HCT116 (cell line): ENCODE measurements around the gene MRPL58. TPM values are rescaled to one million over a fixed set of nuclear protein-coding genes. Genes with fewer than 3 reads are reported as not detected.
A peak's percentile ranks its signal among the peaks of the same experiment; 100 is the strongest.

Source experiments
- ATAC-seq: fragments of 200-7000 bp; cut with Tn5 transposase; 2 replicates; pipeline ENCODE4 v1.9.1; 2020; ENCODE audit warnings: mild to moderate bottlenecking, moderate library complexity
- BruUV-seq: library from RNA; stranded (reverse); fragments of 400-500 nt; replicated peaks from 2 replicates; lab custom pipeline; 2021; lab: Mats Ljungman, UMichigan
- CTCF ChIA-PET: fragments of 300-600 bp; sonication (Branson Sonifier 250); formaldehyde crosslinking; loops from one replicate; lab custom pipeline; 2021; ENCODE audit warnings: antibody characterized with exemption; lab: Charles Lee
- POLR2A ChIA-PET: fragments of 300-600, 350-600 bp; sonication (Branson Sonifier 250); formaldehyde crosslinking; loops from one replicate; lab custom pipeline; 2021; ENCODE audit warnings: antibody characterized with exemption; lab: Charles Lee
- RAD21 ChIA-PET, 2 experiments: fragments of 300-600 bp; sonication (Branson Sonifier 250); formaldehyde crosslinking; loops; one replicate each; lab custom pipeline; 2023; ENCODE audit warnings: low total read pairs in 2 of 2; ENCODE audit not compliant: uncharacterized antibody in 2 of 2, unreplicated experiment in 2 of 2, low non-redundant PET in 1 of 2; lab: Charles Lee
- DNase-seq: peaks from one replicate; pipeline ENCODE4 v3.0.0-alpha.2; 2010; ENCODE audit warnings: low read depth, low spot score
- H2AFZ ChIP-seq: fragments of 200-600 bp; shearing (Covaris generic), sonication (generic); 2 replicates; pipeline ENCODE4 v1.6.1; 2017; ENCODE audit warnings: low read depth, mixed run types, mixed read lengths, antibody characterized with exemption, low read length; ENCODE audit not compliant: poor library complexity, severe bottlenecking
- H3K27ac ChIP-seq: 2 replicates; pipeline ENCODE4 v1.5.1; 2012; ENCODE audit warnings: low read depth, low read length
- H3K27me3 ChIP-seq: fragments of 200-600 bp; sonication (generic); 2 replicates; pipeline ENCODE4 v1.6.1; 2016; ENCODE audit warnings: mixed run types, low read length, mixed read lengths; ENCODE audit not compliant: insufficient read depth
- H3K36me3 ChIP-seq, 2 experiments: fragments of 200-500 bp in 1 of 2; fragments of 200-600 bp in 1 of 2; sonication (Bioruptor generic) in 1 of 2; sonication (generic) in 1 of 2; 2 replicates each; pipeline versions ENCODE4 v1.5.1 to v1.6.1; 2014 to 2016; ENCODE audit warnings: low read length in 2 of 2, inconsistent platforms in 1 of 2, mixed read lengths in 1 of 2, mixed run types in 1 of 2; ENCODE audit not compliant: insufficient read depth in 2 of 2, control insufficient read depth in 1 of 2
- H3K4me1 ChIP-seq, 2 experiments: fragments of 200-600 bp in 1 of 2; sonication (generic) in 1 of 2; 2 replicates each; pipeline versions ENCODE4 v1.5.1 to v1.6.1; 2012 to 2017; ENCODE audit warnings: low read length in 2 of 2, inconsistent platforms in 1 of 2, mild to moderate bottlenecking in 1 of 2, mixed read lengths in 1 of 2, mixed run types in 1 of 2, moderate library complexity in 1 of 2; ENCODE audit not compliant: insufficient read depth in 2 of 2, control insufficient read depth in 1 of 2
- H3K4me2 ChIP-seq: fragments of 200-600 bp; sonication (generic); 2 replicates; pipeline ENCODE4 v1.6.1; 2017; ENCODE audit warnings: mixed run types, low read length, mixed read lengths
- H3K4me3 ChIP-seq, 2 experiments: fragments of 200-600 bp in 1 of 2; sonication (generic) in 1 of 2; replicated peaks in 1 of 2; 2 replicates each; pipeline ENCODE4 v1.5.1; 2011 to 2016; ENCODE audit warnings: low read length in 2 of 2, control low read depth in 1 of 2, low read depth in 1 of 2, mild to moderate bottlenecking in 1 of 2, mixed read lengths in 1 of 2, mixed run types in 1 of 2
- H3K79me2 ChIP-seq: fragments of 200-600 bp; sonication (generic); 2 replicates; pipeline ENCODE4 v1.6.1; 2017; ENCODE audit warnings: mild to moderate bottlenecking, mixed run types, low read length, moderate library complexity, mixed read lengths; ENCODE audit not compliant: insufficient read depth
- H3K9ac ChIP-seq: fragments of 200-600 bp; sonication (generic); 2 replicates; pipeline ENCODE4 v1.6.1; 2016; ENCODE audit warnings: low read length, mixed read lengths
- H3K9me2 ChIP-seq: fragments of 200-600 bp; sonication (generic), shearing (Covaris generic); 2 replicates; pipeline ENCODE4 v1.6.1; 2017; ENCODE audit warnings: mixed run types, mild to moderate bottlenecking, moderate library complexity; ENCODE audit not compliant: insufficient read depth
- H3K9me3 ChIP-seq, 2 experiments: fragments of 200-500 bp in 1 of 2; fragments of 200-600 bp in 1 of 2; sonication (Bioruptor generic) in 1 of 2; sonication (generic) in 1 of 2; 2 replicates each; pipeline ENCODE4 v1.6.1; 2014 to 2017; ENCODE audit warnings: low read length in 2 of 2, mixed read lengths in 2 of 2, inconsistent platforms in 1 of 2, low read depth in 1 of 2, mild to moderate bottlenecking in 1 of 2, mixed run types in 1 of 2, moderate library complexity in 1 of 2; ENCODE audit not compliant: control insufficient read depth in 1 of 2, insufficient read depth in 1 of 2
- H4K20me1 ChIP-seq: fragments of 200-600 bp; sonication (generic), shearing (Covaris generic); 2 replicates; pipeline ENCODE4 v1.6.1; 2017; ENCODE audit warnings: mixed run types, mild to moderate bottlenecking, moderate library complexity; ENCODE audit not compliant: insufficient read depth
- CTCF ChIP-seq, 3 experiments: fragments of 200-600 bp in 1 of 3; sonication (generic) in 1 of 3; IDR thresholded peaks in 2 of 3; conservative IDR thresholded peaks in 1 of 3; 2 replicates each; pipeline ENCODE4 v1.5.1; 2012 to 2017; ENCODE audit warnings: low read depth in 2 of 3, low read length in 2 of 3, antibody characterized with exemption in 1 of 3, borderline replicate concordance in 1 of 3, control low read depth in 1 of 3, mild to moderate bottlenecking in 1 of 3, mixed read lengths in 1 of 3, mixed run types in 1 of 3, moderate library complexity in 1 of 3; ENCODE audit not compliant: insufficient read depth in 1 of 3
- EGR1 ChIP-seq: IDR thresholded peaks from 2 replicates; pipeline ENCODE4 v1.6.1; 2012; ENCODE audit warnings: low read depth
- EZH2 ChIP-seq: fragments of 200-600 bp; sonication (generic); IDR thresholded peaks from 2 replicates; pipeline ENCODE4 v1.6.1; 2017; ENCODE audit warnings: antibody characterized with exemption, mixed run types
- FOSL1 ChIP-seq: IDR thresholded peaks from 2 replicates; pipeline ENCODE4 v1.6.1; 2012; ENCODE audit warnings: low read depth
- REST ChIP-seq: IDR thresholded peaks from 2 replicates; pipeline ENCODE4 v1.6.1; 2012; ENCODE audit warnings: low read depth
- TCF7L2 ChIP-seq: IDR thresholded peaks from 2 replicates; pipeline ENCODE4 v1.7.0; 2011; ENCODE audit warnings: borderline replicate concordance, inconsistent platforms; ENCODE audit not compliant: insufficient read depth, insufficient read length; ENCODE audit errors: extremely low read depth
- ZFX ChIP-seq: fragments of 450-650 bp; IDR thresholded peaks from 2 replicates; pipeline ENCODE4 v1.6.1; 2017
- intact Hi-C: fragments of 100-400 bp; cut with micrococcal nuclease; formaldehyde crosslinking; loops from 2 replicates; pipeline ENCODE4 v1.10.0; 2022
- total RNA-seq: library from RNA; stranded (reverse); gene quantifications from one replicate; pipeline ENCODE4 v1.2.1, GENCODE V29; 2021; ENCODE audit not compliant: unreplicated experiment

Gene MRPL58
- total RNA-seq, 1 experiment from 2014 or later, result 80.5 TPM

- Histone ChIP-seq H3K4me3 (peak overlapping the region; percentile 71 to 75), H3K9me2 (no peaks in the 10 kb centered on the region), H3K4me2 (peak overlapping the region; percentile 88), H3K27ac (peak overlapping the region; percentile 91), H4K20me1 (no peaks in the 10 kb centered on the region), H3K9ac (peak overlapping the region; percentile 82), H3K4me1 (peaks cover 50 to 59% of the 10 kb centered on the region in 2 experiments), H2AFZ (no peak overlapping the region), H3K36me3 (no peaks in the 10 kb centered on the region), H3K27me3 (no peaks in the 10 kb centered on the region), H3K9me3 (no peaks in the 10 kb centered on the region), H3K79me2 (peaks cover 32% of the 10 kb centered on the region; the same call in 1 of the 2 replicates)
- intact Hi-C loops, result no loop called here
- ChIA-PET POLR2A (interaction anchor here (0.9 to 2.5 kb wide), 9 partner anchors 12 to 136 kb away, joined by 3 to 10 read pairs (median 5); partner anchors contain the start of genes HID1 and MRPL58), RAD21 (interaction anchor here in 1 of 2 experiments (0.6 to 1.5 kb wide), 4 partner anchors 23 to 122 kb away, joined by 3 to 9 read pairs (median 3); partner anchors contain the start of gene MRPL58), CTCF (interaction anchor here (1.0 to 2.3 kb wide), 5 partner anchors 9 to 126 kb away, joined by 3 to 14 read pairs (median 4); partner anchors contain the start of gene MRPL58)
- no peak for DNase-seq
- BruUV-seq, result TSS peak; percentile 69
- ATAC-seq, result peak; percentile 65
- TF ChIP-seq FOSL1 (no peak), REST (no peak), ZFX (peak; percentile 93; the same call in 1 of the 2 replicates), EZH2 (no peak), TCF7L2 (no peak), EGR1 (no peak), CTCF (IDR thresholded peaks at IDR 0.05 in 2 of 3, conservative IDR thresholded peaks at IDR 0.05 in 1 of 3; ENCODE audit: borderline replicate concordance in 1 of 3, insufficient read depth in 1 of 3, low read depth in 2 of 3, low read length in 2 of 3) (peak in 2 of 3 experiments; percentile 21 to 26; a peak in 2 of 6 replicates)
Observed at GRCh38 chr17:74987909-74988711, 24.4 kb upstream of the MRPL58 start.
